Stimulated activated CD8-positive, alpha-beta memory T cell treated with anti-CD3 and anti-CD28 coated beads, Interleukin-4, amount 100 ng/mL, for 1 hour (primary cell): ENCODE results near the gene IQGAP3.

ENCODE experiments used
- DNase-seq, 2 donors: peaks; one replicate each; pipeline ENCODE4 v3.0.0-alpha.2; 2020; ENCODE audit warnings: low read depth in 2 of 2, low spot score in 1 of 2

The IQGAP3 gene

DNA sequence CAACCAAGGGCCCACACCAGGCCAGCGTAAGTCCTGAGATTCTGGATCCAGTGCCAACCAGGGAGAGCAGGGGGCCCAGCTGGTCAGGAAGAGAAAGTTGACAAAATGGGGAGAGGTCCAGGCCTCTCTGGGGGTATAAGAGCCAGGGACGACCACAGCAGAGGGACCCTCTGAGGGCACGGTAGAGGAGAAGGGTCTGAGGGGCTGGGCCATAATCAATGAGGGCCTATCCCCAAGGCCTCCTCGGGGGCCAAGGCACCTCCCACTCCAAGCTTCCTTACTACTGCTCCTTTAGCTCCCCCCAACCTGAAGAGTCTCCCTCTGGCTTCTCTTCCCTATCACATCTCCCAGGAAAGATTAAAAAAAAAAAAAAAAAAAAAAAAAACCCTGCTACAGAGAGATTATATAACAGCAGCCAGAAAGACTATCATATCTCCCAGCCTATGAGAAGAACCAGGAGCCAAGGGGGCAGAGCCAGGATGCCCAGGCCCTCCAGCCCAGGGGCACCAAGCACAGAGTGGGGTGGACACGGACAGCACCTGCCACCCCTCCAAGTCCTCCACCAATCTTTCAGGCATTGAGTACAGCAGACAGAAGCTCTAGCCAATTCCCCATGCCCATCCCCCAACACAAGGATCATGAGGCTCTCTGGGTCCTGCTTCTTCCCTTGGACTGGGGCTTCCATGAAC is 74.5 kb downstream of the IQGAP3 start:
- no peak for DNase-seq

DNA sequence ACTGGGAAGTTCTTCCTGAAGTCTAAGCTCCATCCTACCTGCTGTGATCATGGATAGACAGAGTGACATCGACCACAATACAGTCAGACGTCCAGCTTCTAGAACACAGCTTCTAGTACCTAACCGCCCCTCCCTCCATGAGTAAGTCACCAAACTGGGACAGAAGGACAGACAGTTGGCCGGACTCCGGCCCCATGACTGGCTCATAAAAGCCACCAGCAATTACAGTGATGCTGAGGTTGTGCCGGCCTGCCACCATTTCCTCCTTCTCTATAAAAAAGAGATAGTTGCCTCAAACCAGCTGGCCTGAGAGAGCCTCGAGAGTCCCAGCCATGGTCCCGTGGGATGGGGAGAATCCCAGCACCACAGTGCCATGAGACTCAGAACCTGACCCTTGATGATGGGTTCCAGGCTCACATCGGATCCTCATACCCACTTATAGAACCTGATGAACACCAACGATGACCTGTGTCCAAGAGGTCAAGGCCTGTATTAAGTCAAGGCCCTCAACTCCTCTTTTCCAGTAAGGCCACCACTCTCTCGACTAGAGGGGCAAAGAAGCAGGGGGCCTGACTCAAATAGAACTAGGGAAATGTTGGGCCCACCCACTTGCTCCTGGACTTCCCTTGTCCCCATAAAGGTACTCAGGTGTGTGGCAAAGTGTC is 75.2 kb downstream of the IQGAP3 start:
- no peak for DNase-seq

DNA sequence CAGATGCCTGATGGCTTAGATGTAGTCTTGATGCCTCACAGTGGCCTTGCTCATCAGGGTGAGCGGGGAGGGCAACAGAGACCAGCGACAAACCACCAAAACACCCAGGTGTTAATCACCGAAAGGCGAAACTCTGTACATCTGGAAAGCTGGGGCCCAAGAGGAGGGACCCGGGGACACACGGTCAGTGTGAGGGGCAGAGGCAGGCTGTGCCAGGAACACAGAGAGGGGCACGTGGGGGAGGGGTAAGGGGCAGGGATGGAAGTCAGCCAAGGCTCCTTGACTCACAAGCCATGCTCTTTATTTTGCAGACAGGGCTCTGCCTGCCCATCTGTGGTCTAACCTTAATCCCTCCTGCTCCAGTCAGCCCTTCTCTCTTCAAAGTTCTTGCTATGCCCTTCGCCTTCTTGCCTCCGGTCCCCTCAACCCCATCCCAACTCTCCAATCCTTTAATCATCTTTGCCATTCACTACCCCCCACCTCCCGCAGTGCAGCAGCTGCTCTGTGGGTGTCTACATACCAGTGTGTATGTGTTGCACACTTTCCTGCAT is 76.1 kb downstream of the IQGAP3 start:
- no peak for DNase-seq

DNA sequence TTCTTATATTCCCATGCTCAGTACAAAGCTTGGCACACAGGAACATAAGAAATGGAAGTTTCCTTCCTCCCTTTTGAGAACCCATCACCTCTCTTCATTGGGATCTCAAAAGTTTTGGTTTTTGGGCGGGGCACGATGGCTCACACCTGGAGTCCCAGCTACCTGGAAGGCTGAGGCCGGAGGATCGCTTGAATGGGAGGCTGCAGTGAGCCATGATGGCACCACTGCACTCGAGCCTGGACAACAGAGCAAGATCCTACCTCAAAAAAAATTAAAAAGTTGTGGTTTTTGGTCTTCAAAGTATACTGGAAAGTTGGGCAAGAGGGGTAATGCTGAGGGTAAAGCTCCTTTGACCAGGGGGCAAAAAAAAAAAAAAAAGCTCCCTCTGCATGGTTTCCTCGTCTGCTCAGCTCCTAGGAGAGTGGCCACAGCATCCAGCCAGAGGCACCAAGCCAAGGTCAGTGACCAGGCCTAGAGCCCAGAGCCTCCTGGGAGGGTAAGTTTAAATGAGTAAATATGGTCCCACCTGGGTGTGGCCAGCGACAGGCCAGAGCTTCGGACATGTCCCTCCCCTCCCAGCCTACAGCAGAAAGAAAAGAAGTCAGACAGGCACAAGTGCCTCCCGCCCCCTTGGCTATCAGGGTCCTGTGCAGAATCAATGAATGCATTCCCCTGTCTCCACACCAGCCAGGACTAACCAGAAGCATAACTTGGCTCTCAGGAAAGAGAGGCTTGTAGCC is 76.8 kb downstream of the IQGAP3 start:
- no peak for DNase-seq

DNA sequence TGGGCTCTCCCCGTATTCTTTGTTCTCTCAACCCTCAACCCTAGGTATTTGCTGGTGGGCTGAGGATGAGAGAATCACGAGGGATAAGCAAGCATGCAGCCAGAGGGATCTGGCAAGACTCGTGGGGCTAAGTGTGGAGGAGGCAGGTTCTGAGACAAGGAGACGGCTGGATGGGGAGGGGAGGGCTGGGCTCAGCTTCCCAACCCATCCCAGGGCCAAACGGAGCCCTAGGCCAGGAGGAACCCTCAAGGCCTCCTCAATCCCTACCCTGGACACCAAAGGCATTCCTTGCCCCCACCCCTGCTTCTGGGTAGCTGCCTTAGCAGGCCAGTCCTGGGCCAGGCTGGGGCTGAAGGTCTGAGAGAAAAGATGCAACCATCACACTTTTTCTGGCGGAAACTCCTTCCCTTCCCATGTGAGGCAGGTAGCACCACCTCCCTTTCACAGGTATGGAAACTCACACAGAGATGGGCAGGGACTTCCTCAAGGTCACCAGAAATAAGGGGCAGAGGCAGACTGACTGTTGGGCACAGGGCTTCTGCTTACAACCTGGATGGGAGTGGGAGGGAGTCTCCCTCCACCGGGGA is 78.0 kb downstream of the IQGAP3 start:
- no peak for DNase-seq

DNA sequence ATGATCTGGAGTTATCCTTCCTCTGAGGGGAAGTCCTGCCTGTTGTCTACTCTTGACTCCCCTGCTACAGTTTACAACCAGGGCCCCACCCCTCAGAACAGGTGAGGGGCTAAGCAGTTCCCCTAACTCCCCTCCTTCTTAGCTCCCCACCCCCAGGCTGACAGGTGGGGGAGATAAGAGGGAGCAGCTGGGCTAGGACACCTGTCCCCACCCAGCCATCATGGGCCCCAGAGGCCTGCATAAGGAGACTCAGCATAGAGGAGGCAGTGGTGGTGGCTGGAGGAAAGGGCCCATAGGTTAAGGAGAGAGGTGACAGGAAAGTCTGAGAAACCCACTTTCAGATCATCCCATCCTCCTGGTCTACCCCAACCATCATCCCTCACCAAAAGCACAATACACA is 78.6 kb downstream of the IQGAP3 start:
- no peak for DNase-seq

DNA sequence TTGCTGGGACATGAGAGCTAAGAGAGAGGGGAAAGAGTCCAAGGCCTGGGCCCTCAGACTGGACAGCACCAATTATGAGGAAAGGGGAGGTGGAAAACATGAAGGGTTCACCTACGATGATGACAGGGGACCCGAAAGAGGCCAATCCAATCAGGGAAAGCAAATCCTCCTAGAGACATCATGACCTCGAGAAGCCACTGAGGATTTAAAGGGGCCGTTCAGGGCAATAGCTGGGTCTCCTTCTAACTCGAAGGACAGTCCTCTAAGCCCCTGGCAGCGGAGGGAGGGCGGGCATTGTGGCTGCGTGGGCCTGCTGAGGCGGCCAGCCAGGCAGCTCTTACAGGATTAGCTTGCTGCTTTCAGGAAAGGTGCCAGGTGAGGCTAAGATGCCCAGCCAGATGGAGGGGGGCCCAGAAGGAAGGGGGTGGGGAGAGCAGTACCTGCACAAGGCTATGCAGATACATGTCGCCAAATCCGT is 79.2 kb downstream of the IQGAP3 start:
- no peak for DNase-seq

DNA sequence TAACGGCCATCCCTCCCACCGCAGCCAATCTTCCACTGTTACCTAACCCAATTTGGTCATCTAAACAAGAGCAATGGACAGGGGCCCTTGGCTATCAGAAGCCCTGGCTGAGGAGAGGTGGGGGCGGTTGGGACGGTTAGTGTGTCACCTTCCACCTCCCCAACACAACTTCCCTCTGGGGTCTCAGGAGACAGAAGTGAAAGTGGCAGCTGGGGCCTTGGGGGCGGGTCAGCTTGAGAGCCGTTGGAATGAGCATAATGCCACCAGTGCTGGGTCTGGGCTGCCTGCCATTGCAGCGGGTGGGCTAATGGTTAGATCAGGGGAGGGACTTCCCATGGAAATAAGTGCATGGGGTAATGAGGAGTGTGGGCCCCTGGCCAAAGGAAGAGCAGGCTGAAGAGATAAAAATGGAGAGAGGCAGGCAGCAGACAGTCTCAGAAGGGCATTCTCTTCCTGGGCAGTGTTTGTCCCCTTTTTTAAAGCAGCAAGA is 79.7 kb downstream of the IQGAP3 start:
- DNase-seq: no peak

DNA sequence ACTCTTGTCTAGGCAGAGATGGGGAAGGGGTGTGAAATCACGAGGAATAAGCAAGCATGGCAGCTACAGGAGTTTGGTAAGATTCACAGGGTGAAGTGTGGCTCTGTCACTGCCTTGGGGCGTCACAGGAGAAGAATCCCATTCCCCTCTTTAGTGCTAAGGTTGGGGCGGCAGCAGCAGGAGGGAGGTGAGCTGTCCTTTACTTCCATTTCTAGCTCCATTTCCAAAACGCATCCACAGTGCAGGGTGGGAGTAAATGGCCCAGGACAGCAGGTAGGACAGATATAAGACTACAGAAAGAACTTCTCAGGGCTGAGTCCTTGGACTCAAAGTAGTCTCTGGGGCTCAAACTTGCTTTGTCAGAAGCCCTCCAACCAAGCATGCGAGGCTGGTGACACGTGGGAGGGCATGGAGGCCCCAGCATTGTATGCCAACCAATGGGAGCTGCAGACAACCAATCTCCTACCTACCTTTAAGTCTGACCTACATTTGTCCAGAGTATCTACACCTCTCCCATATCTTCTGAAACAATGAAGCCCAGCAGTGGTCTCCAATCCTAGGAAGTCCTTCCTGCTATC is 80.3 kb downstream of the IQGAP3 start:
- DNase-seq: no peak

DNA sequence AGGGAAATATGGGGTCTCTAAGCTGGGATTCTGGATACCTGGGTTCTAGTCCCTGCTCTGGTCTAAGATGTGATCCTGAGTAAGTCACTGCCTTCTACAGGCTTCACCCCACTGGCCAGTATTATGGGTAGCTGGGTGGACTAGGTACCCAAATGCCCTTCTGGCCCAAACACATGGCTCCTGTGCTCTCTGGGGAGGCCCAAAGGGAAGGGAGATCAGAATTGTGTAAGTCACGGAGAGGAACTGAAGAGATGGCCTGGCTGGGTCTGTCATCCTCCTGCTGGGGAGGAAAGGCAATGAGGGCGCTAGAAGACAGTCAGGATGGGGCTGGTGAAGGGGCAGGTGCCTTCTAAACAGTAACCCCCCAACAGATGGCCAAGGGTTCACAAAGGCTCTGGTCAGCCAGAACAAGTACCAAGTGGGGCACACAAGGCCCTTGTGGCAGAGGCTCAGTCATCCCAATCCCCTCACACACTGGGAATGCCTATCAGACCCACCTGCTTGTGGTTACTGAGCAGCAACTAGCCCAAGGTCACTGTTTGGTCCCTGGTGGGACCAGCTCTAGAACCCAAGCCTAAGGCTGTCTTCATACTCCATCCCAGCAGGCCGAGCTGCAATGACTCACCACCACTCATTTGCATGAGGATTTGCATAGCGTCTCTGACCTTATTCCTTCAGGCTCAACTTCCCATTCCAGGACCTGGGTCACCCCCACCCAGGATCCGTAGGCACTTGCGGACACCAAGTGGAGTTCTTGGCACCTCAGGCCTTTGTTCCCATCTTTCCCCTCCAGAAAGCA is 81.0 kb downstream of the IQGAP3 start:
- DNase-seq: no peak

DNA sequence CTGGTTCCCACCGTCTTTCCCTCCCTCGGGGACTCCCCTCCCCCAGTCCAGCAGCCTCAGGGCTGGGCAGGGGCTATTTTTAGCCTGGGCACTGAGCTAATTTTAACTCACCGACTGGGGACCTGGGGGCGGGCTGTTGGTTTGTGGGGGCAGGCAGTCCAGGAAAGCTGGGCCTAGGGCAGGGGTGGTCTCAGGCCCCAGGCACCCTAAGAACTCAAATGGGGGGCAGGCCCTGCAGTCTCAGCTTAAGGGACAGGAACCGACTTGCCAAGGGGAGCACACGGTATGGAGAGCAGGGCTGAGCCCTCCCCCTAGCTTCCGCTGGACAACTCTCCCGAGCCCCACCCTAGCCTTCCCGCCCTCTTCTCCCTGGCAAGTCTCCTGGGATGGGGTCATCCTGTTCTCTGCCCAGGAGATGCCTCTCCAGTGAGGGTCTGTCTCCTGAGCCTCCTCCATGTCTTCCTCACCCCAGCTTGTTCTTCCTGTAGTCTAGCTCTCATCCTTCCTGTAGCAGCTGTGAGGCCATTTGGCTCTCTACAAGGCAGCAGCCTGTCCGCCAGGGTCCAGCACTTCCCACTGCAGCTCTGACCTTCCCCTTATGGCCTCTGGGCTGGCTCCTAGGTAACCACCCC is 81.8 kb downstream of the IQGAP3 start:
- DNase-seq: no peak

DNA sequence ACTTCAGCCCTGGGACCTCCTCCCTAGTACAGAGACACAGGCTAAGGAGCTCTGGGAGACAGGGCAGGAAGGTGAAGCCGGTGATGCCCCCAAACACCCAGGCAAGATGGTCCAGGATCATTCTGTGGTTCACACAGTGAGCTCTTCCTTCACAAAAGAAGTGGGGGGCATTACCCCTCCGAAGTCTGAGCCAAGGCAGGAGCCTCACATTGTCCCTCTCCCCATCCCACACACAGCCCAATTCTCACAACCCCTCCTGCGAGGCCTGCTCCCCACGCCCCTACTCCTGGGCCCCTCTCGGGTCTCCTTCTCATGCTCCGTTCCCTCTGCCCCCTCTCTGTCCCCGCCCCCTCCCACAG is 82.5 kb downstream of the IQGAP3 start:
- no peak for DNase-seq

DNA sequence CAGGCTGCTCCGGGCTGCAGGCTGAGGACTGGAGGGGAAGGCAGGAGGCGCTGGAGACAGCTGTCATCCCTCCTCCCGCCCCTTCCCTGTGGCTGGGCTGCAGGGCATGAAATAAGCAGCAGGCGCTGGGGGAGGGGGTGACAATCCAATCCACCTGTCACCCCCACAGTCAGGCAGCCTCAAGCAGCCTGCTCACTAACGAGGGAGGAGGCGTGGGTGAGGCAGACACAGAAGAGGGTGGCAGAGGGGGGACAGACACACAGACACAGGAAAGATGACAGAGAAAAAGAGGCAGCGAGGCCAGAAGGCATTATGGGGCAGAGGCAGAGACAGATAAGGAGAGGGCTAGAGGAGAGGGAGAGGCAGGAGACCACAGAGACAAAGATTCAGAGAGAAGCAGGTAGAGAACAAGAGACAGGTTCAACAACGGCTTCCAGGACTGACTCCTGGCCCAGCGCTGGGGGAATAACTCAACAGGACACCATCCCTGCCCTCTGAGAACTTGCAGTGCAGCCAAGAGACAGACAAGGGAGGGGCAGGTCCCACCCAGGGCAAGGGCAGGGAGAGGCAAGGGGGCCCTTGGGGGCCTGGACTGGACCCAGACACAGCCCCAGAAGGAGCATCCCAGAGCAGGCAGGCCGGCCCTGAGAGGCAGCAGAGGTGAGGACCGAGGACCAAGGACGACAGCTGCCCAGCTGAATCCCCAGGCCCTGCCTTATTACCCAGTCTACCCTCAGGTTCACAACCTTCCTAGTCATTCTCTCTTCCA is 83.0 kb downstream of the IQGAP3 start:
- DNase-seq: no peak

DNA sequence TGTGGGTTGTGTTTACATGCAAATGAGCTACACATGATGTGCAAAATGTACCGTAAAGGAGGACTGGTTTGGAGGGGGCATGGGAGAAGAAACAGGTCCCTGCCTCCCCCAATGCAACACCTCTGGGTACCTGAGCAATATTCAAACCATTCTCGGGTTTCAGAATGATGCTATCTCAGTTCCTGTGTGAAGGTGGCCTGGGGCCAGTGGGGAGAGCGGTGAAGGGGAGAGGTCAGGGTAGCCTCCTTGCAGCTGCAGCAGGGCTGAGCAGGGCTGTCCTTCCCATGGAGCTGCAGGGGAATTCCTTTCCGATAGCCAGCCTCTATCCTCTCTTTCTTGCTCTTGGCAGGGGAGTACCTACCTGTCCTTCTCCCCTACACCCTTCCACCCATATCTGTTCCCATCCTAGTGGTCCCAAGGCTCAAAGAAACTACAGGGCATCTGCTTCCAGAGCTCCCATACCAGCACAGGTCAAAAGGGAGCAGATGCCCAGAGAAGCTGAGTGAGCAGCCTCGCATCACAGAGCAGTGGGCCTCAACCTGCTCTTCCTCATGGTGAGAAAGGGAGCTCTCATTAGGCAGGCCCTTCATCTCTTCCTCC is 83.7 kb downstream of the IQGAP3 start:
- DNase-seq: no peak

DNA sequence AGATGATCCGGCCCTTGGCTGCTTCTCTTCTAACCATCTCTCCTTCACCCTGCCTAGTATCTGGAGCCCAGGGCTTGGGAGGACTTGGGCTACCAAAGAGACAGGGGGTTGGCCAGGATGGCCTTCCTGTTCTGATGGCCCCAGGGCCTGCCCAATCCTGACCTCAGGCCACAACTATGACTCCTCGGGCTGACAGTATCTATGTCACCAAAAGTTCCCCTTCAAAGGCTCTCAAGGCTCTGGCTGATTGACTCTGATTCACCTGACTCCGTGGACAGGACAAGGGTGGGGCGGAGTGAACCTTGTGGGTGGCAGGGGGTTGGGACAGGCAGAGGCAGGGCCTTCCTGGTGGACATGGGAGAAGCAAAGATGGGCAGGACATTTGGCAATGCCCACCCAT is 84.5 kb downstream of the IQGAP3 start:
- DNase-seq: no peak

DNA sequence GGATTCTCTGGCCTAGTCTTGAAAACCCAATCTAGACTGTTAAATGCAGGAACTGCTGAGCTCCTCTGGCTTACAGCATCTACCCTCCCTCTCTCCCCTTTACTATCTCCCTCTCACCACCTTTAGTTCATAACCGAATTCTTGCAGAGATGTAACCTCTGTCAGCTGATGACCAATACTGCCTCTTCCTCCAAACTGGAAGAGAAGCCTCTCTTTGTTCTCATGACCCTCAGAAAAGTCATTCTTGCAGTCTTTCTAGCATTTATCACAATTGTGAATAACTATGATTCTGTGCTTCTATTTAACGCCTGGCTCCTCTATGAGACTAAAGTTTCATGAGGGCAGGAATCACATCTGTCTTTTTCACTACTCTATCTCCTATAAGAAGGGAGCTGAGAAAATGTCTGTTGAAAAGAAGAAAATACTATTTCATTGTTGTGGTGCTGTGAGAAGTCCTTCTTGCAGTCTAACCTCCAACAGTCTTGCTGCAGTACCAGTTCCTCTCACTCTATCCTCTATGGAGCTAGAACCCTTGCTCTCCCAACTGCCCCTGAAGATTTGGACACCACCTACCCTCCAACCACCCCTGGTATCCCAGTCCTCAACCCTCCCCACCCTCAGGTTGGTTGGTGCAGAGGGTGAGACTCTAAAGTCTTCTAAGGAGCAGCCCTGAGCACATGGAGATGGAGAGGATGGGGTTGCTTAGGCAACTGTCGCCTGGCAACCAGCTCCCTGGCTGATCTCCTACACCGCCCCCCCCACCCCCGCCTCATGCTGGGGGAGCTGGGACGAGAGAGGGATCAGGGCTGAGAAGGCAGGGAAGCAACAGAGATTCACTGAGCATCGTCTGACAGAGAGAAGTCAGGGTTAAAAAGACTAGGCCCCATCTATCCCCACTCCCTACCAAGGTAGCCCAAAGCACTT is 85.7 kb downstream of the IQGAP3 start:
- no peak for DNase-seq

DNA sequence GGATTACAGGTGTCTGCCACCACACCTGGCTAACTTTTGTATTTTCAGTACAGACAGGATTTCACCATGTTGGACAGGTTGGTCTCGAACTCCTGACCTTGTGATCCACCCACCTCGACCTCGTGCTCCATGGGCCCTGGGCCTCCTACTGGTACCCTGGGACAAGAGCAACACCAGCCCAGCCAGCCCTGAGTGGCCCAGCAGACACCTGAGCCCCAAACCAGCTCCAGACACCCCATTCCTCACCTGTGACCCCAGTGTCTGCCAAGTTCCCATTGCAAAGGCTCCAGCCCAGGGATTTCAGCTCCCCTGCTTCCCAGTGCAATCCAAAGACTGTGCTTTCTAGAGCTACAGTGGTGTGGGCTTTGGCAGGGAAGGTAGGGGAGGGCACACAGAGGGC is 86.4 kb downstream of the IQGAP3 start:
- no peak for DNase-seq
